ENCODE data around the gene SNX5.

The SNX5 gene

DNA sequence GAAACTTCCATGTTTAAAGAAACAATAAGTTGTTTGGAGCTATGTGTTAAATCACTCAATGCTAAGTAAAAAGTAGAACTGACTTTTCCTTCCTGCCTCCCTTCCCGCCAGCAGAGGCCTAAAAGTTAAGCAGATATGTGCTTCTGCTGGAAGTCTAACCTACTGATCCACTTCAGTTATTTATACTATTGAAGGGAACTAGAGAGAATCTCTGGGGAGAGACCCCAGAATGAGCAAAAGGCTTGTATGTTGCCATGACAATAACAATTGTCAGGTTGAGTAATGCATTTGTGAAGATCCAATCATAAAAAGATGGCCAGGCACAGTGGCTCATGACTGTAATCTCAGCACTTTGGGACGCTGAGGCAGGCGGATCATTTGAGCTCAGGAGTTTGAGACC, 25.0 kb upstream of the SNX5 start:
- TF ChIP-seq, protein P1, sequence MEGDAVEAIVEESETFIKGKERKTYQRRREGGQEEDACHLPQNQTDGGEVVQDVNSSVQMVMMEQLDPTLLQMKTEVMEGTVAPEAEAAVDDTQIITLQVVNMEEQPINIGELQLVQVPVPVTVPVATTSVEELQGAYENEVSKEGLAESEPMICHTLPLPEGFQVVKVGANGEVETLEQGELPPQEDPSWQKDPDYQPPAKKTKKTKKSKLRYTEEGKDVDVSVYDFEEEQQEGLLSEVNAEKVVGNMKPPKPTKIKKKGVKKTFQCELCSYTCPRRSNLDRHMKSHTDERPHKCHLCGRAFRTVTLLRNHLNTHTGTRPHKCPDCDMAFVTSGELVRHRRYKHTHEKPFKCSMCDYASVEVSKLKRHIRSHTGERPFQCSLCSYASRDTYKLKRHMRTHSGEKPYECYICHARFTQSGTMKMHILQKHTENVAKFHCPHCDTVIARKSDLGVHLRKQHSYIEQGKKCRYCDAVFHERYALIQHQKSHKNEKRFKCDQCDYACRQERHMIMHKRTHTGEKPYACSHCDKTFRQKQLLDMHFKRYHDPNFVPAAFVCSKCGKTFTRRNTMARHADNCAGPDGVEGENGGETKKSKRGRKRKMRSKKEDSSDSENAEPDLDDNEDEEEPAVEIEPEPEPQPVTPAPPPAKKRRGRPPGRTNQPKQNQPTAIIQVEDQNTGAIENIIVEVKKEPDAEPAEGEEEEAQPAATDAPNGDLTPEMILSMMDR (IDR thresholded peaks at IDR 0.05; ENCODE audit: borderline replicate concordance, extremely low read depth, low read length, poor library complexity, severe bottlenecking): no peak
- no peak for TF ChIP-seq EZH2 (IDR thresholded peaks at IDR 0.05; ENCODE audit: borderline replicate concordance, low read depth, low read length, severe bottlenecking)
- no peaks in the 10 kb centered on the region for H3K4me1 ChIP-seq (ENCODE audit: insufficient read depth, low read length)
- DNase-seq: no peak
- H2AFZ ChIP-seq (ENCODE audit: low read depth, low read length): no peak overlapping the region
- ATAC-seq (ENCODE audit: insufficient read depth, low read depth): no peak
- no peaks in the 10 kb centered on the region for H3K9me3 ChIP-seq (ENCODE audit: insufficient read depth, low read length, severe bottlenecking)
- H3K36me3 ChIP-seq (ENCODE audit: insufficient read depth, low read length): peaks cover 30% of the 10 kb centered on the region
- H3K4me3 ChIP-seq (ENCODE audit: low read depth in 1 of 2, low read length in 2 of 2): no peak overlapping the region
- no peak overlapping the region for H3K4me2 ChIP-seq (ENCODE audit: insufficient read depth, low read length)
- no peak overlapping the region for H3K9ac ChIP-seq (ENCODE audit: low read depth, low read length)
- H4K20me1 ChIP-seq (ENCODE audit: insufficient read depth, low read length): peaks cover 3% of the 10 kb centered on the region; the same call in 1 of the 2 replicates
- H3K27me3 ChIP-seq (ENCODE audit: insufficient read depth, low read length, poor library complexity): no peaks in the 10 kb centered on the region
- no peak overlapping the region for H3K27ac ChIP-seq (ENCODE audit: low read length)
- H3K79me2 ChIP-seq (ENCODE audit: insufficient read depth, low read length): peaks cover 3% of the 10 kb centered on the region; the same call in 1 of the 2 replicates

DNA sequence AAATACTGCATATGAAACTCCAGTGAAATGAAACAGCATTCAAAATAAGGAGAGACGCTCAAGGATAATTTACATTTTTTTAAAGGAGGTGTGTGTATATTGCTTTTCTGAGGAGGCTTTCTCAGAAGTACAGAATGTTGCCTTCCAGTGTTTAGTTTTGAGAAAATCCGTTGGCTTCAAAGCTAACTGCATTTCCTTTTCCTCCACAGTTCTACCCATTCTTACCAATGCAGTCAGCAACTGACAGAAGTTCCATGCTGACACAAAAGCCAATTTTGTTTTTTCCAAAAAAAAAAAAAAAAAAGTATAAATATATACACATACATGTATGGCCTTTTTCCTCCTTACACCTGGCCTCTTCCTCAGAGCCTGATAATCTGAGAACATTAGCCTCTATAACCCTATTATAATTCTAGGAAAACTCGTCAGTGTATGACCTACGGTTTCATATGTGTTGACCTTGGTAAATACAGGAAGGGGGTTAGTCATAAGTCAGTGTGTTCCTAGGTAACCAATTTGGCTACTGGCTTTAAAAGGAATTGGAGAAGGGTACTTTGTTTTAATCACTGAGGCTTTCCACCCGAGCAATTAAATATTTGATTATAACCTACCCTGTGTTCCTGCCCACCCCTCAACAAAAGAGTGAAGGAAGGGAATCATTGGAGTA, 24.4 kb upstream of the SNX5 start:
- no peak overlapping the region for H3K9ac ChIP-seq (ENCODE audit: low read depth, low read length)
- no peak overlapping the region for H3K4me3 ChIP-seq (ENCODE audit: low read depth in 1 of 2, low read length in 2 of 2)
- peaks cover 7% of the 10 kb centered on the region for H4K20me1 ChIP-seq (ENCODE audit: insufficient read depth, low read length)
- no peak overlapping the region for H3K27ac ChIP-seq (ENCODE audit: low read length)
- H3K9me3 ChIP-seq (ENCODE audit: insufficient read depth, low read length, severe bottlenecking): no peaks in the 10 kb centered on the region
- peaks cover 35% of the 10 kb centered on the region for H3K36me3 ChIP-seq (ENCODE audit: insufficient read depth, low read length)
- peaks cover 7% of the 10 kb centered on the region for H3K79me2 ChIP-seq (ENCODE audit: insufficient read depth, low read length)
- no peak for TF ChIP-seq EZH2 (IDR thresholded peaks at IDR 0.05; ENCODE audit: borderline replicate concordance, low read depth, low read length, severe bottlenecking)
- TF ChIP-seq, protein P1 (IDR thresholded peaks at IDR 0.05; ENCODE audit: borderline replicate concordance, extremely low read depth, low read length, poor library complexity, severe bottlenecking): peak; percentile 2
- H3K4me2 ChIP-seq (ENCODE audit: insufficient read depth, low read length): no peak overlapping the region
- ATAC-seq (ENCODE audit: insufficient read depth, low read depth): 0 out of 3 replicates have a peak, but pooled peaks have one; percentile 38
- no peak overlapping the region for H2AFZ ChIP-seq (ENCODE audit: low read depth, low read length)
- H3K27me3 ChIP-seq (ENCODE audit: insufficient read depth, low read length, poor library complexity): no peaks in the 10 kb centered on the region
- no peaks in the 10 kb centered on the region for H3K4me1 ChIP-seq (ENCODE audit: insufficient read depth, low read length)
- DNase-seq: no peak

DNA sequence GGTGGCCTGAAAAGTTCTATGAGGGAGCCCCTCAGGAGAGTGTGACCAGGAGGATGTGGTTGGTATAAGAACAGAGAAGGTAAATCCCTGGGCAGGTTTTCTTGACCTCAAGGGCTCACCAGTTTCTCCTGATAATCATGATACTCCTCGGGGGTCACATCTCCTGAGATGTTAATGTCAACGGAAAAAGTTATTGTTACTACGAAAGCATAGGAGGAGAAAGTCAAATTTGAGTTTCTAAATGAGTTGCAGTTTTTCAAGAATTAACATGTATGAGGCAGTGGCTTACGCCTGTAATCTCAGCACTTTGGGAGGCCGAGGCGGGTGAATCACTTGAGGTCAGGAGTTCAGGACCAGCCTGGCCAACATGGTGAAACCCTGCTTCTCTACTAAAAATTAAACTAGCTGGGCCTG, 23.6 kb upstream of the SNX5 start:
- ATAC-seq (ENCODE audit: insufficient read depth, low read depth) (0 out of 3 replicates have a peak, but pooled peaks have one; percentile 6), DNase-seq (no peak)
- no peak overlapping the region for H3K4me3 ChIP-seq (ENCODE audit: low read depth in 1 of 2, low read length in 2 of 2)
- peaks cover 15% of the 10 kb centered on the region for H3K79me2 ChIP-seq (ENCODE audit: insufficient read depth, low read length)
- no peak overlapping the region for H2AFZ ChIP-seq (ENCODE audit: low read depth, low read length)
- H3K27ac ChIP-seq (ENCODE audit: low read length): no peak overlapping the region
- H3K9me3 ChIP-seq (ENCODE audit: insufficient read depth, low read length, severe bottlenecking): no peaks in the 10 kb centered on the region
- TF ChIP-seq, protein P1 (IDR thresholded peaks at IDR 0.05; ENCODE audit: borderline replicate concordance, extremely low read depth, low read length, poor library complexity, severe bottlenecking): no peak
- TF ChIP-seq EZH2 (IDR thresholded peaks at IDR 0.05; ENCODE audit: borderline replicate concordance, low read depth, low read length, severe bottlenecking): no peak
- no peak overlapping the region for H3K4me2 ChIP-seq (ENCODE audit: insufficient read depth, low read length)
- no peaks in the 10 kb centered on the region for H3K4me1 ChIP-seq (ENCODE audit: insufficient read depth, low read length)
- H3K9ac ChIP-seq (ENCODE audit: low read depth, low read length): no peak overlapping the region
- H4K20me1 ChIP-seq (ENCODE audit: insufficient read depth, low read length): peaks cover 8% of the 10 kb centered on the region
- no peaks in the 10 kb centered on the region for H3K27me3 ChIP-seq (ENCODE audit: insufficient read depth, low read length, poor library complexity)
- H3K36me3 ChIP-seq (ENCODE audit: insufficient read depth, low read length): peaks cover 42% of the 10 kb centered on the region

Data from DND-41 (cell line).